GM21825 (cell line): Measurements from ENCODE around the gene ATG9A.

Experiments
- ATAC-seq: cut with Tn5 transposase; IDR thresholded peaks from one replicate; pipeline ENCODE4 v1.9.1; 2021; ENCODE audit warnings: mild to moderate bottlenecking, moderate library complexity; ENCODE audit not compliant: unreplicated experiment

ATG9A gene

DNA sequence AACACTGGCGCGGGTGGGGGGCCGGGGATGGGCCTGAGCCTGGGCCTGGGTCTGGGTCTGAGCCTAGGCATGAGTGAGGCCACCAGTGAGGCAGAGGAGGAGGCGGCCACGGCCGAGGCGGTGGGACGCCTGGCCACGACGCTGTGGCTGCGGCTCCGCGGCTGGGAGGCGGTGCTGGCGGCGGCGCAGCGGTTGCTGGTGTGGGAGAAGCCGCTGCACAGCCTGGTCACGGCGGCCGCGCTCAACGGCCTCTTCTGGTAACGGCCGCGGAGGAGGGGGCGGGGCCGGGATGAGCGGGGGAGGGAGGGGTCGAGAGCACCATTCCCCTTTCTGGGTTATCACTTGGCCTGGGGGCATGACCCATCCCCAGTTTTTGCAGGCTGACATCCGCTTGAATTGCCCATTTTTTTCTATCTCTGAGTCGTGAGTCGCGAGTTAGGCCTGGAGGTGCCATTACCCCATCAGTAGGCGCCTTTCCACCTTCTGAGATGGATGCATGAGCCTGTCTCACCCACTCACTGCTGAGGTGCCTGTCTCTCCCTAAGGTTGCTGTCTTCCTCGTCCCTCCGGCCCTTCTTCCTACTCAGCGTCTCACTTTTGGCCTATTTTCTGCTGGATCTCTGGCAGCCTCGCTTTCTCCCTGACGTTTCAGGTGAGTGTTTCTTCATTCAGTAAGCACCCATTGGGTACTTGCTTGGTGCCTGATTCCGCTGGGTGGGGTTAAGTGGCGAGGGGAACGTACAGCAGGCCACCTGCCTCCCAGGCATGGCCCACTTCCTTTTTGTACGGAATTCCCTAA lies 50.9 kb downstream of the ATG9A start:
- peak; percentile 15 for ATAC-seq

DNA sequence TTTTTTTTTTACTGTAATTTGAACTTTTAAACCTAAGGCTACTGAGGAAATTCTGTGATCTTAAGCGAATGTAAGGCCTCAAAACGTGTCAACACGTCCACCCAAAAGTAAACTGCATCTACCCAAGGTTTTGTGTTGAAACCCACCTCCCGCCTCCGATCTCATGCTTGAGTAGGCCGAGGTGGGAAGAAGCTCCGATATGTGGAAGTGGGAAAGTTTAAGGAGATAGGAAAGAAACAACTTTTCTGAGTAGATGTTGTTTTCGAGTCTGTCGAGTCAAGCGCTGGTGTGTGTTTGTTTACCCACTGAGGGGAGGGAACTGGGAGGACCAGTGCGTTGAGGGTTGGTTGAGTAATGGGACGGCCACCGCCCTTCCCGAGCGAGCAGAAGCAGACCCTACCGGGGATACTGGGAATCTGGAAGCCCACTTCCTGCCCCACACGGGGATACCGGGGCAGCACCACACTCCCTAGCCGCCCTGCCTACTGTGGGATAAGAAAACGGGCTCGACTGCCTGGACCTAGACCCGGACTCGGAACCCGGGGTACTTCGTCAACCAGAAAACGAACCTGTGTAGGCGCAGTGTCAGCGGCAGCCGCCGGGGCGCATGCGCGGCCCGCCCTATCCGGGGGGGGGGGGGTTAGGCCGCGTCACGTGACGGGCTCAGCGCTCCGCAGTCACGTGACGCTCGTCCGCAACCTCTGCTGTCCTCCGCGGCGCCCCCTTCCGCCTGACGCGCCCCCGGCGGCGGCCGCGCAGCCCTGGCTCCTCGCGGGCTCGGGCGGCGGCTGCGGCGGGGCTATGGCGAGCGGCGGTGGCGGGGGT lies 51.7 kb downstream of the ATG9A start, which contains the start of gene RETREG2:
TSS of gene RETREG2 (plus strand) at position 724 of the 825 bp plus-strand sequence. CDS start at position 802, 78 bp downstream.
- ATAC-seq, result peak; percentile 37

- ATAC-seq, result peak; percentile 62
Measured at GRCh38 chr2:219176818-219177551, 52.5 kb downstream of the ATG9A start, which contains the start of gene CNPPD1. CNPPD1 (minus strand) TSS chr2:219176925; CDS start chr2:219176828, 97 bp downstream.

- ATAC-seq, result peak; percentile 24
Measured at GRCh38 chr2:219175928-219176817, 53.3 kb downstream of the ATG9A start.

GRCh38 chr2:219175486-219175885 lies 54.0 kb downstream of the ATG9A start:
- ATAC-seq, result no peak

- no peak for ATAC-seq
Measured at GRCh38 chr2:219174801-219175200, 54.6 kb downstream of the ATG9A start.

DNA sequence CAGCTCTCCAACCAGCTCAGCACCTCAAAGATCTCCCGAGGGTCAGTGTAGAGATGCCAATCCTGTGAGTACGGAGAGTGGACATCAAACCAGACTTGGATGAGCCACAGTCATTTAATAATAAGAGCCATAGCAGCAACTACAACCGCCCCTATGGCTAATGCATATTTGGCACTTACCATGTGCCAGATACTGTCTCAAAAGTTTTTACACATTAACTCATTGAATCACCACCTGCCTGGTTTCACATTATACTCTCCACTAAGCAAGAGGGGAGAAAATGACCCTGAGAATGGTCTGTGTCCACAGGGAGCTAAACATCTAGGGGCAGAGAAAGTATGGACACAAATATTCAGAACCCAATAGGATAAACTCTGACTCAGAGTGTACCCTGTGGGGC lies 55.3 kb downstream of the ATG9A start:
- ATAC-seq, result no peak

- ATAC-seq, result no peak
Measured at GRCh38 chr2:219173176-219173575, 56.3 kb downstream of the ATG9A start.

DNA sequence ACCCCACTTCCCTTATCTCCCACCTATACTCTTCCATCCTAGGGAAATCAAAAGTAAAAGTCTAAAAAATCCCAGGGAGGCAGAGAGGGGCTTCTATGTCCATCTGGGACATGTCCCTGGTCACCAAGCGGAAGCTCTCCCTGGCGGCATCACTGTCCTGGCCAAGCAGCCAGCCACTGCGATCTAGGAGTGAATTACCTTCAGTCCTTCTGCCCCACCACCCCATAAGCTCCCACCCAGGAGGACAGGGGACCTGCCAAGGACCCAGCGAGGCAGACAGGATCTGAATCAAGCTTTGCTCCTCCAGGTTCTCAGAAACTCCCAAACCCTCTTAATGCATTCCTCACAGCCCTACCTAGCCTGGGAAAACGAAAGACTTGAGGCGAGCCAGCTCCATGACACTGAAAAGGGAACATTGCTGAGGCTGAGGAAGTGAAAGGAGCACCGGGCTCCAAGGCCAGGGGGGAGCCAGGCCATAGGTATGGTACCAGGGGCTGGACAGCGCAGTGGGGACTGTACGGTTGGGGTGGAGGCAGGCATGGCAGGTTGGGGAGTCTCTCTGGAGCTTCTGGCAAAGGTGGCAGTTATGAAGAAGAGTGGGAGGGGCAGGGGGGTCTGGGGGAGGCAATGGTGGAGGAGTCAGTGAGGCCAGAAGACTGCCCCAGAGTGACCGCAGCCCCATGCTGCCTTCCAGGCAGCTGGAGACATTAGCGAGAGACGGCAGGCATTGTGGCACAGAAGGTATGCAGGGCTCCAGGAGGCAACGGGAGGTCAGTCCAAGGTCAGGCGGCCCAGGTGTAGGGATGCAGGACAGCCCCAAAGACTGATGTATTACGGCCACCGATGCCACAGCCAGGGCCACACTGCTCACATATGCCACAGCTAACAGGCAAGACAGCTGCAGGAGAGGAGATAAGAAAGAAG lies 56.9 kb downstream of the ATG9A start:
- no peak for ATAC-seq

GRCh38 chr2:219171231-219171651 lies 58.2 kb downstream of the ATG9A start:
- ATAC-seq, result no peak

DNA sequence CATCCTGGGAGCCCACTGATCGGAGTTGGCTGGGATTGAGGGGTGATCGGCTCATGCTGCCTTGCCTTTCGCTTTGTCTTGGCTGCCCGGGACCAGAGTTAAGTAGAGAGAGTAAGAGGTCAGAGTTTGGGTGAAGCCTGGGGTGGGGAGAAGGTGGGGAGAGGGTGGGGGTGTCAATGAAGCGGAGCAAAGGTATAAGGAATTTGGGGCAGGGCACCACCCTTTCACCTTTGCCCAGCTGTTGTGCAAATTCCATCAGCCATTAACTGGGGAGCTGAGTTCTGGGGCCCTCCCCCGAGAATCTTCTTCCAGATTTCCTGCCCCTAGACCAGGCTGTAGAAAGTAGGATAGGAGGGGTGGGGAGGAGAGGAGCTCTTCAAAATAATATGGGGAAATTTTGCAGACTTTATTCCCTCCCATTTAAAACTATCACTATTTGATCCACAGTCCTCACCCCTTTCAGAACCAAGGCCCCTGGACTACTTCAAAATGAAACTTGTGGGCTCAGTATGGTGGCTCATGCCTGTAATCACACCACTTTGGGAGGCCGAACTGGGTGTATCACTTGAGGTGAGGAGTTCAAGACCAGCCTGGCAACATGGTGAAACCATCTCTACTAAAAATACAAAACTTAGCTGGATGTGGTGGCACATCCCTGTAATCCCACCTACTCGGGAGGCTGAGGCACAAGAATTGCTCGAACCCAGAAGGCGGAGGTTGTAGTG lies 59.3 kb downstream of the ATG9A start, which contains the start of gene SLC23A3:
TSS of gene SLC23A3 (minus strand) at position 100 of the 725 bp plus-strand sequence. CDS start at position 55, 45 bp downstream.
- no peak for ATAC-seq
